SK-N-MC (cell line): ENCODE measurements around the gene CCR5AS.
"Not testable (repeated sequence)": the region's sequence is repeated elsewhere in the genome, so short reads cannot be mapped to it uniquely, and the experiment has no call there.

Source experiments
- DNase-seq: peaks from one replicate; pipeline ENCODE4 v3.0.0-alpha.2; 2011; ENCODE audit warnings: low read depth, low spot score
- H3K27ac ChIP-seq: fragments of 200-600 bp; sonication (generic); 2 replicates; pipeline ENCODE4 v1.5.1; 2016; ENCODE audit warnings: mixed run types
- H3K36me3 ChIP-seq: fragments of 200-600 bp; sonication (generic); 2 replicates; pipeline ENCODE4 v1.6.1; 2017; ENCODE audit warnings: antibody characterized with exemption, low read length, mixed read lengths; ENCODE audit not compliant: insufficient read depth
- H3K4me3 ChIP-seq: fragments of 200-600 bp; sonication (generic); 2 replicates; pipeline ENCODE4 v1.5.1; 2016
- H3K9ac ChIP-seq: fragments of 200-600 bp; sonication (generic); 2 replicates; pipeline ENCODE4 v1.8.0; 2017; ENCODE audit warnings: mixed run types, mixed read lengths; ENCODE audit not compliant: insufficient read length
- H3K9me3 ChIP-seq: fragments of 200-600 bp; sonication (generic); 2 replicates; pipeline ENCODE4 v1.6.1; 2017; ENCODE audit warnings: low read depth, mild to moderate bottlenecking, antibody characterized with exemption, low read length, moderate library complexity, mixed read lengths
- EZH2 ChIP-seq: fragments of 200-600 bp; sonication (generic); IDR thresholded peaks from one replicate; pipeline ENCODE4 v1.6.1; 2017; ENCODE audit warnings: antibody characterized with exemption
- FOXP2 ChIP-seq: optimal IDR thresholded peaks from 2 replicates; pipeline ENCODE3; 2011; ENCODE audit warnings: mild to moderate bottlenecking, moderate library complexity; ENCODE audit not compliant: insufficient read depth; ENCODE audit errors: extremely low read length, control extremely low read depth
- POLR2AphosphoS5 ChIP-seq: IDR thresholded peaks from 2 replicates; pipeline ENCODE4 v1.6.1; 2012; ENCODE audit warnings: mild to moderate bottlenecking, low read depth, low read length, borderline replicate concordance

Gene CCR5AS

DNA sequence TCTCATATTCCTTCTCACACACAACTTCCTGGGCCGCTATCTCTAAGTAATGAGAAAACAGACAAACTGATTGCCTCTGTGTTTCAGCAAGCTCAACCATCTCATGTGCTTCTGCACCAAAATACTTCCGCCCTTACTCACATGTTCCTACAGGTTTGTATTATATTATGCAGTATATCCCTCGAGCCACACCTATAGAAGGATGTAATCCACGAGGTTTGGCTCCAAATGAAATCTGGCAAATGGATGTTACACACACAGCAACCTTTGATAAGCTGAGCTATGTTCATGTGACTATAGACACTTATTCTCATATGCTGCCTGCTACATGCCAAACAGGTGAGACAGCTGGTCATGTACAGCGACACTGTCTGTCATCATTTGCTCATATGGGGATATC is 22.8 kb upstream of the CCR5AS start:
- Histone ChIP-seq H3K36me3 (no peaks in the 10 kb centered on the region), H3K4me3 (no peak overlapping the region), H3K27ac (no peak overlapping the region), H3K9me3 (no peaks in the 10 kb centered on the region), H3K9ac (no peak overlapping the region)
- no peak for DNase-seq
- no peak for TF ChIP-seq FOXP2
- no peak for TF ChIP-seq POLR2AphosphoS5
- no peak for TF ChIP-seq EZH2

DNA sequence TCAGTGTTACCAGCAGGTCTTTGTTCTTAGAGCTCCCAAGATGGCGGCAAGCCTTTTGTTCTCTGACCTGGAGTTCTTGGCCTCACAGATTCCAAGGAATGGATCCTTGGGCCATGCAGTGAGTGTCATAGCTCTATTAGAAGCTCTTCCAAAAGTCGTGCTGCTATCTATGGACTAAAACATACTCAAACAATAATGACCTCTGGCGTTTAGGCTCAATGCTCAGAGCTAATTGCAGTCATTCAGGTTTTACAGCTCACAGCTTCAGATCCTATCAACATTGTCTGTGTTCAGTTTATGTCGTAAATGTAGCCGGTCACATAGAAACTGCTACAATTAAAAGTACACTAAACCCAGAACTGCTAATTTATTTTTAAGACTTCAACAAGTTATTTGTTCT is 22.4 kb upstream of the CCR5AS start:
- no peak for DNase-seq
- no peaks in the 10 kb centered on the region for H3K9me3 ChIP-seq
- no peak for TF ChIP-seq POLR2AphosphoS5
- TF ChIP-seq EZH2 = no peak
- TF ChIP-seq FOXP2 = no peak
- no peak overlapping the region for H3K9ac ChIP-seq
- H3K4me3 ChIP-seq = no peak overlapping the region
- H3K36me3 ChIP-seq = no peaks in the 10 kb centered on the region
- H3K27ac ChIP-seq = no peak overlapping the region

DNA sequence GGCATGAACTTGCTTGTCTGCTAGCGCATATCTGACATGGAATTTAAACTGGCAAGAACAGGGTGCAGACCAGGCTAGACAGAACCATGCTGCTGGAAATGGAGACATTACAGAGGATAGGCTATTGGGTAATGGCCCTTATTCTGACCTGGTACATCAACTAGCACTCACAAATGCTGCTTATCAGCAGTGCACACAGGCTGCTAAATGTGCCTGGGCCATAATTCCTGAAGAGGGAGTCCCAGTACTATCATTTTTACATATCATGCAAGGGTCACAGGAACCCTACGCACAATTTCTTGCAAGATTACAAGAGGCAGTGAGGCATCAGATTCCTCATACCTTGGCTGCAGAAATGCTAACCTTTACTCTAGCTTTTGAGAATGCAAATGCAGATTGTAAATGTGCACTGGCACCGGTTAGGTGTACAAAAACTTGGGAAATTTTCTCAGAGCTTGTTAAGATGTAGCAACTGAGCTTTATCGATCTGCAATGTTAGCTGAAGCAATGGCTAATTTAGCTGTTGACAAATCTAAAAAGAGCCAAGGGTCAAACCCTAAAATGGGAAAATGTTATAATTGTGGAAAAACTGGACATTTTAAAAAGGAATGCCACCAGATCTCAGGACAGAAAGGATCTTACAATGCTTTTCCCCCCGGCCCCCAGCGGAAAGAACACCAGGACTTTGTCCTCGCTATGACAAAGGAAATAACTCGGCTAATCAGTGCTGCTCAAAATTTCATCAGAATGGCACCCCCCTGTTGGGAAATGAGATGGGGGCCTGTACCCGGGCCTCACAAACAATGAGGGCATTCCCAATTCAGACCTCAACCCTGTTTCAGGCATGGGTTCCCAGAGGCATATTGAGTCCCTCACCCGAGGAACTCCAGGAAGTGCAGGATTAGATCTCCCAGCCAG is 21.3 kb upstream of the CCR5AS start:
- Histone ChIP-seq H3K9me3 (no peaks in the 10 kb centered on the region), H3K27ac (no peak overlapping the region), H3K9ac (no peak overlapping the region), H3K36me3 (no peaks in the 10 kb centered on the region), H3K4me3 (no peak overlapping the region)
- TF ChIP-seq FOXP2 = no peak
- TF ChIP-seq EZH2 = no peak
- TF ChIP-seq POLR2AphosphoS5 = no peak
- no peak for DNase-seq

DNA sequence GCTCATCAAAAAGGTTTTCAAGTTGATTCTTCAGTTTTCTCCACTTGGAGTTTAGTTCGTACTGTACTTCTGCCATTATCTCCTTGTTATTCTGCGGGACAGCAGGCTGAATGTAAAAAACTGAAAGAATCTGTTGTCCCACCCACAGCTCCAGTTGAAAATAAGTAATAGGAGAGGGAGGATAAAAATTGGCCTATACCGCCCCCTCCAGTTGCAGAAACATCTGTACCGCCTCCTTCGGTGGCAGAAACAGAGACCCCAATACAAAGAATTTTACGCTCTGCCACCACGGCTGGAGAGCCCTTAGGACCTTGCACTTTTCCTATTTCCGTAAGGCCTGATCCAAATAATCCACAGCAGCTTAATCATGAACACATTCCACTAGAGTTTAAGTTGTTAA is 20.5 kb upstream of the CCR5AS start:
- not testable (repeated sequence) for H3K9me3 ChIP-seq, H3K27ac ChIP-seq, H3K9ac ChIP-seq, H3K36me3 ChIP-seq, H3K4me3 ChIP-seq, DNase-seq

GRCh38 chr3:46426476-46426875 is 19.6 kb upstream of the CCR5AS start:
- not testable (repeated sequence) for H3K4me3 ChIP-seq, H3K27ac ChIP-seq, DNase-seq, H3K36me3 ChIP-seq, H3K9ac ChIP-seq, H3K9me3 ChIP-seq

DNA sequence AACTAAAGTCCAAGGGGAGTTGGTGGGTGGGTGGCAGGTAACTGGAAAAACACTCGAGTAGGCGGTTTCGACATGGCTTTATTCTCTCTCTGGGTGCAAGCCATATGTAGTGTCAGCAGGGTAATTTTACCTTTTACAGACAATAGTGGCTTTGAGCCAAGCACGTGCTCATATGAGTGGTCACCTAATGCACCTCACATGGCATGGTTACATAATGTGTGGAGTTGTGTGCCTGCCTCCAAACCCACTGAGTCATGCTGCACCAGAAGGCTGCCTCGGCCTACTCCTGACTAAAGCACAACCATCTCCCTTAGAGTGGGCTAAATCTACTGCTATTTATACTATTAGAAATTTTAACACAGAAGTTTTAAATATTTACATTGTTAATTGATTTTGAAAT is 16.7 kb upstream of the CCR5AS start:
- DNase-seq = no peak
- TF ChIP-seq EZH2 = no peak
- TF ChIP-seq FOXP2 = no peak
- TF ChIP-seq POLR2AphosphoS5 = no peak
- Histone ChIP-seq H3K36me3 (no peaks in the 10 kb centered on the region), H3K9ac (no peak overlapping the region), H3K9me3 (no peaks in the 10 kb centered on the region), H3K4me3 (no peak overlapping the region), H3K27ac (no peak overlapping the region)

DNA sequence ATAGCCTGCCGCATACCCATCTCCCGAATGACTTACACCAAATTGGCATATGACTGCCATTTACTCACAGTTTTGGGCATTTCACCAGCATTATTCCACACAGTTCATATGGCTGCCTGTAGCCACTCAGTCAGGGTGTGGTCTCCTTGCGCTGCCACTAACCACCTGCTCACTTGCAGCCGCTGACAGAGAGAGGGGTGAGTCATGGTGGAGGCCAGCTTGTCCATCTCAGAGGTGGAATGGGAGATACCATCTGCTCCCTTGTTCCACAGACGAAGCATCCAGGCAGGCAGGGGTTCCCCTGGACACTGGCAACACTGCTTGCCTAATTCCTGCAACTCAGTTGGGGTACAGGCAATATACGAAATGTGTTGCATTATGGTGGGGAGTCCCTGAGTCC is 15.8 kb upstream of the CCR5AS start:
- Histone ChIP-seq H3K36me3 (no peaks in the 10 kb centered on the region), H3K9ac (no peak overlapping the region), H3K9me3 (no peaks in the 10 kb centered on the region), H3K27ac (no peak overlapping the region), H3K4me3 (no peak overlapping the region)
- TF ChIP-seq EZH2 (no peak), POLR2AphosphoS5 (no peak), FOXP2 (no peak)
- DNase-seq = no peak

GRCh38 chr3:46420931-46421330 is 14.1 kb upstream of the CCR5AS start:
- TF ChIP-seq FOXP2 (no peak), EZH2 (no peak), POLR2AphosphoS5 (no peak)
- Histone ChIP-seq H3K4me3 (no peak overlapping the region), H3K9ac (no peak overlapping the region), H3K9me3 (no peaks in the 10 kb centered on the region), H3K27ac (no peak overlapping the region), H3K36me3 (no peaks in the 10 kb centered on the region)
- DNase-seq = no peak

- Histone ChIP-seq H3K36me3 (no peaks in the 10 kb centered on the region), H3K9me3 (no peaks in the 10 kb centered on the region), H3K9ac (no peak overlapping the region), H3K4me3 (no peak overlapping the region), H3K27ac (no peak overlapping the region)
- no peak for DNase-seq
- no peak for TF ChIP-seq POLR2AphosphoS5
- TF ChIP-seq FOXP2 = no peak
- TF ChIP-seq EZH2 = no peak
Measured at GRCh38 chr3:46419816-46420215, 12.9 kb upstream of the CCR5AS start.
